ENCODE results near the gene RCSD1.
"Not testable (repeated sequence)": the region's sequence is repeated elsewhere in the genome, so short reads cannot be mapped to it uniquely, and the experiment has no call there.

Gene RCSD1

DNA sequence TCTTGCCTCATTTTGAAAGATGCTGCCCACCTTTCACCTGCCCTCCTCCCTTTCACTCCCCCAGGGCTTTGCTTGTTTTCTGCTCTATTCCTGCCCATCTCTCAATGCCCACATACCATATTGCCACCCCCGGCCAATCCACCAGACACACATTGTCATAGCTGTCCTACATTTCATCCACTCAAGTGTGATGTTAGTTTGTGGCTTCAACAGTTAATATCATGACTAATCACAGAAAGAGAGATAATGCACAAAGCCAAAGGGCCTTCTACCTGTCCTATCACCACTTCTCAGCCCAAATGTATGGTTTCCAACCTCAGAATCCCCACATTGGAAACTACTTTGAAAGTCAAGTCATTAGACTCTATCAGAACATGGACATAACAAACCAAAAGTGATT lies 18.0 kb upstream of the RCSD1 start:
- TF ChIP-seq POLR2A (IDR thresholded peaks at IDR 0.05; ENCODE audit: low read depth, low read length) = no peak
- DNase-seq (ENCODE audit: insufficient read length, low spot score) (no peak), FAIRE-seq (no peak)

DNA sequence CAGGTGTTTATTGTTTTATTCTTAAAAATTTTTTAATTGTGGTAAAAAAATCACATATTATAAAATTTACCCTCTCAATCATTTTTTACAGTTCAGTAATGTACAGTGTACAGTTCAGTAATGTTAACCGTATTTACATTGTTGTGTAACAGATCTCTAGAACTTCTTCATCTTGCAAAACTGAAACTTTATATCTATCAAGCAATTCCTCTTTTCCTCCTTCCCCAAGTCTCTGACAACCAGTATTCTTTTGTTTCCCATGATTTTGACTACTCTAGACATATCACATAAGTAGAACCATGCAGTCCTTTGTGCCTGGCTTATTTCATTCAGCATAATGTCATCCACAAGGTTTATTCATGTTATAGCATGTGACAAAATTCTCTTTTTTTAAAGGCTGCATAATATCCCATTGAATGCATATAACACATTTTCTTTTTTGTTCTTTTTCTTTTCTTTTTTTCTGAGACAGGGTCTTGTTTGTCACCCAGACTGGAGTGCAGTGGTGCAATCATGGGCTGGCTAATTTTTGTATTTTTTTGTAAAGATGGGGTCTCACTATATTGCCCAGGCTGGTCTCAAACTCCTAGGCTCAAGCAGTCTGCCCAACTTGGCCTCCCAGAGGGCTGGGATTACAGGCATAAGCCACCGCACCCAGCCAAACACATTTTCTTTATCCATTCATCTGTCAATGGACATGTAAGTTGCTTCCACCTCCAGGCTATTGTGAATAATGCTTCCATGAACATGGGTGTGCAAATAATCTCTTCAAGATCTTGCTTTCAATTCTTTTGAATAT lies 17.2 kb upstream of the RCSD1 start:
- DNase-seq (ENCODE audit: insufficient read length, low spot score) (no peak), FAIRE-seq (no peak)
- no peak for TF ChIP-seq POLR2A (IDR thresholded peaks at IDR 0.05; ENCODE audit: low read depth, low read length)

DNA sequence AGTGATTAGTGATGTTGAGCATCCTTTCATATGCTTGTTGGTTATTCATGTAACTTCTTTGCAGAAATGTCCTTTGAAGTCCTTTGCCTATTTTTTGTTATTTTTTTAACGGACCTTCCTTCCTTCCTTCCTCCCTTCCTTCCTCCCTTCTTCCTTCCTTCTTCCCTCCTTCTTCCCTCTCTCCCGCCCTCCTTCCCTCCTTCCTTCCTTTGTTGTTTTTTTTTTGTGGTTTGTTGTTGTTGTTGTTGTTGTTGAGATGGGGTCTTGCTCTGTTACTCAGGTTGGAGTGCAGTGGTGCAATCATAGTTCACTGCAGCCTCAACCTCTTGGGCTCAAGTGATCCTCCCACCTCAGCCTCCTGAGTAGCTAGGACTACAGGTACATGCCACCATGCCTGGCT lies 16.0 kb upstream of the RCSD1 start:
- DNase-seq (ENCODE audit: insufficient read length, low spot score); FAIRE-seq: not testable (repeated sequence)

DNA sequence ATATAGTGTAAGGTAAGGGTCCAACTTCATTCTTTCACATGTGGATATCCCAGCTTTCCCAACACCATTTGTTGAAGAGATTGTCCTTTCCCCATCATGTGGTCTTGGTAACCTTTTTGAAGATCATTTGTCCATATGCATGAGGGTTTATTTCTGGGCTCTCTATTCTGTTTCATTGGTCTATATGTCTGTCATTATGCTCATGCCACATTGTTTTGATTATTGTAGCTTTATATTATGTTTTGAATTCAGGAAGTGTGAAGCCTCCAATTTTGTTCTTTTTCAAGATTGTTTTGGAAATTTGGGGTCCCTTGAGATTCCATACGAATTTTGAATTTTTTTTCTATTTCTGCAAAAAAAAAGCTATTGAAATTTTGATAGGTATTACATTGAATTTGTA lies 15.2 kb upstream of the RCSD1 start:
- no peak for FAIRE-seq
- TF ChIP-seq POLR2A (IDR thresholded peaks at IDR 0.05; ENCODE audit: low read depth, low read length) = no peak
- no peak for DNase-seq (ENCODE audit: insufficient read length, low spot score)

DNA sequence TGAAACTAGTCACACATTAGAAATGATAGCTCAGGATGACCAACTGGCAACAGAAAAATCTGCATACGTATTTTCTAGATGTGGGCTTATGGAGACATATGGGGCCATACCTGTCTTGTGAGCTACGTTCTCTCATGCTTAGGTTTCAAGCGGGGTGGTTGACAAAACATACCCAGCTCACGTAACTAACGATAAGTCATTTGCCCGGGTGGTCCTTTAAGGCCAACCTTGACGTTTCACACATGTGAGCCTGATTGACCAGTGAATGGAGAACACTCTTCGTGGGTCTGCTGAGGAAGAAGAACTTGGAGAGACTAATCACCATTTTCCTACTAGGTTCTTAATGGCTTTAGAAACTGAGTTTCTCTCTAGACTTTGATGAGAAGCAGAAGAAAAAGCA lies 13.5 kb upstream of the RCSD1 start:
- DNase-seq (ENCODE audit: insufficient read length, low spot score) (no peak), FAIRE-seq (no peak)
- TF ChIP-seq POLR2A (IDR thresholded peaks at IDR 0.05; ENCODE audit: low read depth, low read length) = no peak

DNA sequence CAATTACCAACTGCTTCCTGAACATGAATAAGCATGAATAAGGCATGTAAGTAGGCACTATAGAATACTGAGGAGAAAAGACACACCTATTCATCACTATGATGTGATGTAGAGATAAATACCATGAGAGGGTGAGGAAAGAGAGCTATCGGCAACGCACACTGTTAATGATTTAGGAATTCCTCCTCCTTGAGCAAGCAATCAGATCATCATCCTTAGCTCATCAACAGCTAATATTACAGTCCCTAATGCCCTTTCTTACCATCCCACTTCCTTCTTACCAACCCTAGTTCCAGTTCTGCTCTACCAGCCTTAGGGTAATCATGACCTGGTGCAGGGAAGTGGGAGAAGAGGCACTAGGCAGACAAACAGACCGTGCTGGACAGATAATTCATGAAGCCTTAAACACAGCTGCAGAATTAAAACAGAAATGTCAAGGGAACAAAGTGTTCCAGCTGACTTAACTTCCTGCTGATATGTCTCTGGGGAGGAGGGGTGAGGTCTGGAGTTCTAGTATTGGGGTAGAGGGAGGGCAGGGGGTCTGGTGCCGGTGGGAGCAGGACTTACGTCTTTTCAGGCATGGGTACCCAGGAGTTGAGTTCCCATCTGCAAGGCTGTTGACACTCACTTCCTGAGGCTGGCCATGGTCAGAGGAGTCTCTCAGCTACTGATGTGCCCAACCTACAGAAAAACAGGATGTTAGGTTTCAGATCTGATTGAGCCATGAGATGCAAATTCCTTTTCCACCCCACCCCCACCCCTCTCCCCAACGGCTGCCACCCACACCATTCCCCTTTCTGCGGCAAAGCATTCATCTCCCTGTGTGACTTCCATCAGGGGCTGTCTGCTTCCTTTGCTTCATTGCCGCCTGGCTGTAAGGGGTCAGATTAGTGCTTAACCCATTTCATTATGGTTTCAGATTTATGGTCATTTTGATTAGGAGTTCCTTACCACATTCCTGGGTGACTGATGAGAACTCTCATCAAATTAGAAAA lies 12.6 kb upstream of the RCSD1 start:
- no peak for TF ChIP-seq POLR2A (IDR thresholded peaks at IDR 0.05; ENCODE audit: low read depth, low read length)
- FAIRE-seq (no peak), DNase-seq (ENCODE audit: insufficient read length, low spot score) (no peak)

DNA sequence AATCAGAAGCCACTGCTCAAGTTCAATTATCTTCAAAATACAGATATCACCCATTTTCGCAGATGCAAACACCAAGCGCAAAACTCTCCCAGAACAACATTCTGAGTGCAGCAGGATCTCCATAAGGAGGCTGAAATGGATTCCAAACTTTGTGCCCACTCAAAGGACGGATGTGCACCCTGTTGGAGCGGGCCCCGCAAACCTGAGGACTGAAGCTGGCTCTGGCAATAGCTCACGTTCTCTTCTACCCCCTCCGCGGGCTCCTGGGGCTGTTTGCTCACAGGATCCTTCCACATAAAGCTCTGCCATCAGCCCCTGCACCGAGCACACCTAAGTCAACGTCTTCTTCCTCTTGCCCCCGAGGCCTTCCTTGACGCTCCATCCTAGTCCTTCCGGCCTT lies 11.7 kb upstream of the RCSD1 start:
- DNase-seq (ENCODE audit: insufficient read length, low spot score) (no peak), FAIRE-seq (no peak)
- no peak for TF ChIP-seq POLR2A (IDR thresholded peaks at IDR 0.05; ENCODE audit: low read depth, low read length)

DNA sequence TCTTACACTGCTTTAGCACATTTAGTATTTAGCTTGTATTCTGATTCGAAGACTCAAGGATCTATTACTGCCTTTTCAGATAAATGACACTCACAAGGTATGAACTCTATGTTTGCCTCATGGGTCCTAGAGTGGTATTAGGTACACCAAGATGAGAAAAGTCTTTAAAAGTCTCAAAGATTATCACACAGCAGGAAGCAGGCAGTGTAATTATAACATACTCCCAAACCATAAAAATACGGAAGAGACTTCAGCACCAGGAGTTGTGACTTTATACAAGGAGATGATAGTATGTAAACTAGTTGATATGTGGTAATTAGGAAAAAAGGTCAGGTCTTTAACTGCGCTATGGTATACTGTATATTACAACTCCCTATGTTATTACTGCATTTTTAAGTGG lies 11.2 kb upstream of the RCSD1 start:
- DNase-seq (ENCODE audit: insufficient read length, low spot score) = no peak
- TF ChIP-seq POLR2A (IDR thresholded peaks at IDR 0.05; ENCODE audit: low read depth, low read length) = no peak
- FAIRE-seq = no peak

DNA sequence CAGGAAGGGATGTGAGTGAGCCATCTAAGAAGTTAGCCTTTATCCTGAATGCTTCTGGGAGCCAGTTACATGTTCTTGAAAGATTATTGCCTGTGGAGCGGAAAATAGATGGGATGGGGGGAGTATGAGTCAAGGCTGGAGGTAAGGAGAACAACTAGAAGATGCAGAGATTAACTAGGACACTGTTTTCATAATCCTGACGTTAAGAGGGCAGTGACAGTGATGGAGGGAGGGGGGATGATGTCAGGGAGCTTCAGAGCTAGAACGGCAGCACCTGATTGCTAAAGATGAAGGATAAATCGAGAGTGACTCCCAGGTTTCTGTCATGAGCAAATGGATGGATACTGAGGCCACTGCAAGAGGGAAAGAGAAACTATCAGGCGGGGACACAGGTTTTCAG lies 10.0 kb upstream of the RCSD1 start:
- DNase-seq (ENCODE audit: insufficient read length, low spot score) (no peak), FAIRE-seq (no peak)
- no peak for TF ChIP-seq POLR2A (IDR thresholded peaks at IDR 0.05; ENCODE audit: low read depth, low read length)

DNA sequence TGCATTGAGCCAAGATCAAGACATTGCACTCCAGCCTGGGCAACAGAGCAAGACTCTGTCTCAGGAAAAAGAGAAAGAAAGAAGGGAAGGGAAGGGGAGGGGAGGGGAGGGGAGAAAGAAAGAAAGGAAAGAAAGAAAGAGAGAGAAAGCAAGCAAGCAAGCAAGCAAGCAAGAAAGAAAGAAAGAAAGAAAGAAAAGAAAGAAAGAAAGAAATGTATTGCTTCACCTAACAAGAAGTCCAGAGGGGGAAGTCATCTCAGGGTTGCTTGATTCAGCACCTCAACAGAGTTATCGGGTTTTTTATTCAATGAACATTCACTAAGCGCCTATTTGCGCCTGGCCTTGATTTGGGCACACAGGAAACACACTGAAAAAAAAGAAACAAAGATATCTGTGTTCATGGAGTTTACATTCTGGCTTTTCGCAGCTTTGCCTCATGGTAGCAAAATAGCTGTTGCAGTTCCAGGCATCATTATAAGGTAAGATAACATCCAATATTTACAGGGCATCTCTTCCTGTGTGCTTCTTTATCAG lies 8.2 kb upstream of the RCSD1 start:
- TF ChIP-seq POLR2A (IDR thresholded peaks at IDR 0.05; ENCODE audit: low read depth, low read length) = no peak

DNA sequence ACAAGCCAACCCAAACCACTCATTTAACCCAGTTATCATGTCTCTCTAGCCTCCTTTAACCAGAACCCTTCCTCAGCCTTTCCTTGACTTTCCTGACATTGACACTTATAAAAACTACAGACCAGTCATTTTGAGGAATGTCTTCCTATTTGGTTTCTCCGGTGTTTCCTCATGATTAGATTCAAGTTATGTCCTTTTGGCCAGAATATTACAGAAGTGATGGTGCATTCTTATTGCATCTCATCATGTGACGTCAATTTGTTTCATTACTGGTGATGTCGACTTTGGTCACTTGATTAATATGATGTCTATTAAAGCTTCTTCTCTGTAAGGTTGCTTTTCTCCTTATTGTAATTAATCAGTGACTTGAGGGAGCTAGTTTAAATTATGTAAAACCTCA lies 6.1 kb upstream of the RCSD1 start:
- no peak for TF ChIP-seq POLR2A (IDR thresholded peaks at IDR 0.05; ENCODE audit: low read depth, low read length)
- no peak for FAIRE-seq
- no peak for DNase-seq (ENCODE audit: insufficient read length, low spot score)

More for the DNA sequence above, 8.2 kb upstream of the RCSD1 start:
- FAIRE-seq = no peak
- DNase-seq (ENCODE audit: insufficient read length, low spot score) = no peak

DNA sequence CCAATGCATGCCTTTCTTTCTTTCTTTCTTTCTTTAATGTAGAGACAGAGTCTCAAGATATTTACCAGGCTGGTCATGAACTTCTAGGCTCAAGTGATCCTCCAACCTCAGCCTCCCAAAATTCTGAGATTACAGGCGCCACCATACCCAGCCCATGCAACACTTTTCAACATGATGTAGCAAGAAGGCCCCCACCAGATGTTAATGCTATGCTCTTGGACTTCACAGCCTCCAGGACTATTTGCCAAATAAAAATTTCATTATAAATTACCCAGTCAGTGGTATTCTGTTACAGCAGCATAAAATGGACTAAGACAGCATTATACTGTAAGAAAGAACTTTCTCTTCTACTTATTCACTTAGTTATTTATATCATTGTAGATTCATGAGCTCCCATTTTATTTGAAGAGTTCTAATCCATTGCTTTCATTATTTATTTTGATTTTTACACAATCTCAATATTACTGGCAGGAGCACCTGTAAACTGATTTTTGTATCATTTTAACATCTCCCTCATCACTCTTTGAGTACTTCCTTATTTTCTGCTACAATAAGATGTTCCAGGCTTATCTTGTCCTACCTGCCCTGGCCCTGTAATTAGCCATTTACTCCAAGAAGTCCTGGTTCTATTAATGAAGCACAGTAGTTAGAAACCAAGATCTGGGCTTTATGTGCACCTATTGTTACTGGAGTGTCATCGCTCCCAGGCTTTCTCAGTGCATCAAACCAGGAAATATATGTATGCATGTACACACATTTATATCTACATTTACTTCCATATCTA lies 4.8 kb upstream of the RCSD1 start:
- FAIRE-seq = no peak
- no peak for TF ChIP-seq POLR2A (IDR thresholded peaks at IDR 0.05; ENCODE audit: low read depth, low read length)
- DNase-seq (ENCODE audit: insufficient read length, low spot score) = no peak

DNA sequence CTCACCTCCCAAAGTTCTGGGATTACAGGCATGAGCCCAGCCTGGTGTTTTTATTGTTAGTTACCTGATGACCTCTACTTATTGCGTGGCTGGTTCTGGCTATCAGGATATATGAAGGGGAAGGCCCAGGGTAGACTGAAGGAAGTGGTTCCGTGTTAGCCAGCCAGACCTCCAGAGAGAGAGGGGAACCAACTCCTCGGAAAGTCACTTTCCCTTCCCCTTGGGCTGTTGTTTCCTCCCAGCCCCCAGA lies 2.5 kb upstream of the RCSD1 start:
- no peak for TF ChIP-seq POLR2A (IDR thresholded peaks at IDR 0.05; ENCODE audit: low read depth, low read length)
- DNase-seq (ENCODE audit: insufficient read length, low spot score) (no peak), FAIRE-seq (no peak)
